Measurements from ENCODE around the gene SMYD3.
"Not testable (repeated sequence)": the region's sequence is repeated elsewhere in the genome, so short reads cannot be mapped to it uniquely, and the experiment has no call there.

The SMYD3 gene

DNA sequence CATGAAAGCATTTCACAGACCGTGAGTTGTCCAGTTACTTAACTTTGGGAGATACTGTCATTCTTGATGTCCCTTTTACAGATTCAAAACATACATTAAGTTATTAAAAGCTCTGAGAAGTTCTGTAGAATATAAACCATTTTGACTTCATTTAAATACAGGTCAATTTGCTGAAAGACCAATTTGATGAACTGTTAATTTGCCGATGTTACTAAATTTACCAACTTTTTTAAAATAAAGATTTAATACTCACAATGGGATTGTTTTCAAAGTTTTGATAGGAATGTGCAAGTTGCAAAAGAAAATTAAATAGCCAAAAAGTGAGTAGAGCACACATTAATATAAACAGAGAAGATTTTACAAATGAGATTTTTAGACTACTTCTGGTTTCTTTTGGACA, 666.1 kb downstream of the SMYD3 start:
- no peak for DNase-seq (ENCODE audit: low read depth in 2 of 2)

DNA sequence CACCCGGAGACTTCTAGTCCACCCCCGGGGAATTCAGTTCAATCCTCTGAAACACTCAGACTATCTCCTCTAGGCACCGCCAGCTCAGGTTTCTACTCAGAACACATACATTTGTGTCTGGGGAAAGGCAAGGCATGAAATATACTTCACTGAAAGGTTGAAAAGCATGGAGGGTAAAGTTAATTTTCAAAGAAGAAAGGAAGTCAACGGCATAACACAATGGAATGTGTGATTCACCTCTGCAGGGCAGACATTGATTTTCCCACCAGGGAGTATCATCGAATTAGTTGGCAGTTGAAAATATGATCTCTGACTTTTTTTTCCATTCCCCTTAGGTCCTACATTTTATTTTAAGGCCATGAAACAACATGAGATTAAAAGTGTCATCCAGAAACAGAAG, 669.4 kb downstream of the SMYD3 start:
- DNase-seq (ENCODE audit: low read depth in 2 of 2): no peak

DNA sequence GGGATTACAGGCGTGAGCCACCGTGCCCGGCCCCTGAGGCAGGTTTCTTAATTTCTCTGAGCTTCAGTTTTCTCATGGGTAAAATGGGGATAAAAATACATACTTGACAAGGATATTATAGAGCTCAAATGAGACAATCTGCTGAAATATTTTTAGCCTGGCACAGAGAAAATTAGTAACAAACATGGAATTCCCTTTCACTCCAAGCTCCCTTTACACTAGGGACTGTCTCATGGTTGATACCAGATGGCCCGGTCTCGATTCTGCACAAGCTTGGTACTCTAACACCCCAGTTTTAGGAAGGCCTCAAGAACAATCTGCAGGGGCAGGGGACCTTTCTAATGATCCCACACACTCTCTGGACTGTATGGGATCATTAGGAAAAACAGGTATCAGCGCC, 671.7 kb downstream of the SMYD3 start:
- DNase-seq (ENCODE audit: low read depth in 2 of 2): no peak

DNA sequence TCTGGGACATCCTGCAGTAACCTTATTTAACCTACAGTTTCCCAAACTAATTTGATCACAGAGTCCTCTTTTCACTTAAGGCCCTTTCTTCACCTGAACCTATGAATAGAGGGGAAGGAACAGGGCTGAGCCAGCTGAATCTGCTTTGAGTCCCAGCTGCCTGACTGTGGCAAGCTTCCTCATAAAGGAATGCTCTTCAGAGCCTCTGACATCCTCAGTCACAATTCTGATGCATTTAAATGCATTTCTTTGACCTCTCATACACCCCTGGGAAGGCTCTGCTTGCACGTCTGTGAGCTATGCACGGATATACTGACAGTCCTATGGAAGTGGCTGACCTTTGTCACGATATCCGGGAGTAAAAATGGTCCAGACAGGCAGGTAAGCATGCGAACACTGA, 673.1 kb downstream of the SMYD3 start:
- DNase-seq (ENCODE audit: low read depth in 2 of 2): no peak

DNA sequence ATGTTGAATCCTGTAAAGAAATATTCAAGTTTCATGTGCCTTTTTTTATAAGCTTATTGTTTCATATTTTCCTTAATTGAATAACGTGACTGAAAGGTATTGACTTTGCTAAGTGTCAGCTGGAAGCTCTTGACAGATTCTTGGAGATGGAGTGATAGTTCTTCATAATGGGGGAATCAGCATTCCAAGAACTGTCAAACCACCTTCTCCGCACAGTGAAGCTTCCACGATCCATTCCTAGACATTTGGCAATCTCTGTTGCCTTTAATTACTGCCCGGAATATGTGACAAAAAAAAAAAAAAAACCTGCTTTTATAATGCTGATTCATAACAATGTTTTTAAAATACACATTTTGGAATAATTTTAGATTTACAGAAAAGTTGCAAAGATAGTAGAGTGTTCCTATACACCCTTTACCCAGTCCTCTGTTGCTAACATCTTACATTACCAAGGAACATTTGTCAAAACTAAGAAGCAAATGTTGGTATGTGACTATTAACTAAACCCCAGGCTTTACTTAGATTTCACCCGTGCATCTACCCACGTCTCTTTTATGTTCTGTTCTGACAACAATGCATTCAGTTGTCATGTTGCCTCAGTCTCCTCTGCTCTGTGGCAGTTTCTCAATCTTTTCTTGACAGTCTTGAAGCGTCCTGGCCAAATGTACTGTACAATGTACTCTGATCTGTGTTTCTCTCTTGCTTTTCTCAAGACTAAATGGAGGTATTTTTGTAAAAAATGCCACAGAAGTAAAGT, 674.1 kb downstream of the SMYD3 start:
- DNase-seq (ENCODE audit: low read depth in 2 of 2): no peak

DNA sequence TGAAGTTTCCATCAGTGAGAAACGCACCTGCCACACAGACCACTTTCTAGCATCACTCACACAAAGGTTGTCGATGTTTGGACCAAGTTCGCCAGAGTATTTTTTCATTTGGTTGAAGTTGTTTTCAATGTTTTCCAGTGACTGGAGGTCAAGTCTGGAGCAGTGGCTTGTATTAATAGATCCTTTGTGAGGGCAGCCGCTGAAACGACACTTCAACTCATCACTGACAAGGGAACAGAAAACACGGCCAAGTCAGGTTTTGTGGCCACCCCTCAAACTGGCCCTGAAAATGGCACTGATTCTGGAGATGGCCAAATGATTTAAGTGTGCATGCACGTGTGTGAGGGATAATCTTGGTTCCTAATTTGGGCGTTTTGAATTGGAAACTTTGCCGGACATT, 675.6 kb downstream of the SMYD3 start:
- DNase-seq (ENCODE audit: low read depth in 2 of 2): no peak

DNA sequence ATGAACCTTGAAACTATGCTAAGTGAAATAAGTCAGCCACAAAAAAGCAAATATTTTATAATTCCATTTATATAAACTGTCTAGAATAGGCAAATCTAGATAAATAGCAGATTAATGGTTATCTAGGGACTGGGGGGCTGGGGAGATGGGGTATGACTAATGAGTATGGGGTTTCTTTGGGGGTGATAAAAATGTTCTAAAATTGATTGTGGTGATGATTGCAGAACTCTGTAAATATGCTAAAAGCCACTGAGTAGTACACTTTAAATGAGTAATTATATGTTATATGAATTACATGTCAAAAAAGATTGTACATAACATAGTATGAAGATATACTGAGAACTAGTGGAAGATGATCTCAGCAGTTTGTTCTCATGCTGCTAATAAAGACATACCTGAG, 677.3 kb downstream of the SMYD3 start:
- peak in 1 of 2 experiments; percentile 22 for DNase-seq (ENCODE audit: low read depth in 2 of 2)

DNA sequence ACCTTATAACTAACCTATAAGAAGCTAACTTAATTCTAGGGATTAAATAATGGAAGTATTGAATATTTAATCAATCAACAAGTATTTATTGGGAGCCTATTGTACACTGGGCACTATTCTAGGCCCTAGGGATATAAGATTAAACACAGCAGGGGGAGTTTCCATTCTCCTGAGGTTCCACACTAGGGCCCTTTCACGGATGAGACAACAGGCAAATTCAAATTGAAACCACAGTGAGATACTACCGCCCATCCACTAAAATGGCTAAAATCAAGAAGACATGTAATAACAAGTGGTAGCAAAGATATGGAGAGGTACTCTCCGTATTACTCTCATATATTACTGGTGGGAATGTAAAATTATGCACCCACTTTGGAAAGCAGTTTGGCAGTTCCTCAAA, 677.9 kb downstream of the SMYD3 start:
- DNase-seq (ENCODE audit: low read depth in 2 of 2): no peak

DNA sequence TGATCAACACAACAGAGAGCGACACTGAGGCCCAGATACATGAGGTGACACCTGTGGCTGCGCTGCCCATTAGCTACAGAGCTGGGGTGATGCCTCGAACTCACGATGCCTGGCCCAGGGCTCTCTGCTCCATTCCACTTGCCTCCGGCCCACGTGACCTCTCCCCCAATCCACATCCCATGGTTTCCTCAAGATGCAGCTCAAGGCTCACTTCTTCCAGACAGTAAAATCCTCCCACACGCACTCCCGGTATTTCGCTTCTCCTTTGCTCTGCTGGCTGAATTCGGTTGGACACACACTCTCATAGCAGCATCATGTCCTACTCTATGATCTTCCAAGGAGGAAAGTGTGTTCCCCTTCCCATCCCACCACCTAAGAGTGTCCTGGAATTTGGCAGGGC, 679.8 kb downstream of the SMYD3 start:
- DNase-seq (ENCODE audit: low read depth in 2 of 2): no peak

DNA sequence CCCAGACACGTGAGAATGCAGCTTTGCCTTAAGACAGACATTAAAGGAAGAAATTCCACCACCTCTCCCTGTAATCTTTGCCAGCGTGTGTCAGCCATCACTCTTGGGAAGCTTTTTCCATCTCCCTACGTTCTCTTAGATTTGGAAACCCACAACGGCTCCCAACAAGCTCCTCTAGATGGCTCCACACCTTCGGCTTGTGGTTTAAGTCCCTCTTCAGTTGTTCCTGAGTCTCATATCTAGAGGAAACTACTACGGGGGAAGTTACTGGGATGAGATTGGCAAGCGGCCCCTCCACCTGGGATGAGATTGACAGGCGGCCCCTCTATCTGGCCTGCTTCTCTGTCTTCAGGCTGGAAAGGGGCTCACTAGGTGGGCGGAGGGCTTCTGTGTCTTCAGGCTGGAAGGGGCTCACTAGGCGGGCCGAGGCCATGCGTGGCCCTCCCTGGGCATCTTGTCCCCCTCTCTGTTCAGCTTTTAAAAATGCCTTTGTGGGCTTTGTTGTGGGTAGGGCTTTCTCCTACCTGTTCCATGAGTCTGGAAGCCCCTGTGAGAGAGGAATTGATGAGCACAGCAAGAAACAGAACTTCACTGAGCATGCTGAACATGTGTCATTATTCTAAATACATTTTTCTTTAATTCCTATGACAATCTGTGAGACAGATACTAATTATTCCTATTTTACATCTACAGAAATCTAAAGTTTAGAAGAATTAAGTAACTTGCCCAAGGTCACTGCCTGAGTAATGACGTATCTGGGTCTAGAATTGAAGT, 681.8 kb downstream of the SMYD3 start:
- DNase-seq (ENCODE audit: low read depth in 2 of 2): no peak

DNA sequence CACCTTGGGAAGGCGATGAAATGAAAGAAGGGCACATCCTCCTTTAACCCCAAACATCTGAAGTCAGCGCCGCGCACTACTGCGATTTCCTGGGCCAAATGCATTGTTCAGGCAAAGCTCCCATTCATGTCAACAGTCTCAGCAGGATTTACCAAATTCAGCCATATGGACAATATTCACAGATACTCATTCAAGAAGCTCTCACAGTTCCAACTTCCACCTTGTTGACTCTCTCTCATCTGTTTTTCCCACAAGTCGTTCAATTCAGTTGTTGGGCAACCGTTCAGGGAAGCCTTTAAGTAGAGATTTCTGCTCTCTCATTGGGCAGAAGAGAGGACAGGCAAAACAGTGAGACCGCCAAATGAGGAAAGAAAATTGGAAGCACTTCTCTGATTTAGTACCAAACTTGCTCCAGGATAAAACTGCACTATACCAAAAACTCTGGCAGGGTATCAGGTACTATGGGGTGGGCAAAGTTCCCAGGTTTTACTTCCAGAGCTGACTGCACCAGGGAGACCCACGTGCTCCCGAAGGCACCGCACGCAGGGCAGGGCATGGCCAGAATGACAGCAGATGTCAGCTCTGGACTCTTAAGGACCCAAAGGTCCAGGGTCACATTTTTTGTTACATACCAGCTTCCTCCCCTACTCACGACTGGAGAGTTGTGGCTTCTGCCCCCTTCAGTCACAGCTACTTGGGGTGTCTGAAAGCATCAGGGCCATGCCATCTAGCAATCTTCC, 683.5 kb downstream of the SMYD3 start:
- no peak for DNase-seq (ENCODE audit: low read depth in 2 of 2)

DNA sequence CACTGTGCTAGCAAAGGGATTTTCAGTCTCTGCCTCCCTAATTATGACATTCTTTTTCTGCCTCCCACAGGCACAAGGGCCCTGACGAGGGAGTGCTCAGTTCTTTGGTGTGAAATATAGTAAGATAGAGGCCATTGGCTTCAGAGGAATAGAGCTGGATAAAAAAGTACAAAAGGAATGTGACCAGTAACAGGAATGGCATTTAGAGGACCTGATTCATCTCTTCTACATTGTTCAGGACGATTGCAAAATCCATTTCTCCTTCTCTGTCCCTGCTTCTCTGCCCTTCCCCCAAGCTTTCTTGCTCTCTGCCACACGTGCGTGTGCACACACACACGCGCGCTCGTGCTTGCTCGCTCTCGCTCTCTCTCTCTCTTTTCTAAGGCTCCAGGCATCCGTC, 684.1 kb downstream of the SMYD3 start:
- DNase-seq (ENCODE audit: low read depth in 2 of 2): peak; percentile 95 to 96

DNA sequence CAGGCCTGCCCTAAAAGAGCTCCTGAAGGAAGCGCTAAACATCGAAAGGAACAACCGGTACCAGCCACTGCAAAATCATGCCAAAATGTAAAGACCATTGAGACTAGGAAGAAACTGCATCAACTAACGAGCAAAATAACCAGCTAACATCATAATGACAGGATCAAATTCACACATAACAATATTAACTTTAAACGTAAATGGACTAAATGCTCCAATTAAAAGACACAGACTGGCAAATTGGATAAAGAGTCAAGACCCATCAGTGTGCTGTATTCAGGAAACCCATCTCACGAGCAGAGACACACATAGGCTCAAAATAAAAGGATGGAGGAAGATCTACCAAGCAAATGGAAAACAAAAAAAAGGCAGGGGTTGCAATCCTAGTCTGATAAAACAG, 688.7 kb downstream of the SMYD3 start:
- DNase-seq (ENCODE audit: low read depth in 2 of 2): not testable (repeated sequence)

DNA sequence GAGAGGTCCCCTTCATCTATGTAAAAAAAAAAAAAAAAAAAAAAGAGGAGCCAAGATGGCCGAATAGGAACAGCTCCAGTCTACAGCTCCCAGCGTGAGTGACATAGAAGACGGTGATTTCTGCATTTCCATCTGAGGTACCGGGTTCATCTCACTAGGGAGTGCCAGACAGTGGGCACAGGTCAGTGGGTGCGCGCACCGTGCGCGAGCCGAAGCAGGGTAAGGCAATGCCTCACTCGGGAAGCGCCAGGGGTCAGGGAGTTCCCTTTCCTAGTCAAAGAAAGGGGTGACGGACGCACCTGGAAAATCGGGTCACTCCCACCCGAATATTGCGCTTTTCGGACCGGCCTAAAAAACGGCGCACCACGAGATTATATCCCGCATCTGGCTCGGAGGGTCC, 690.6 kb downstream of the SMYD3 start:
- DNase-seq (ENCODE audit: low read depth in 2 of 2): not testable (repeated sequence)

DNA sequence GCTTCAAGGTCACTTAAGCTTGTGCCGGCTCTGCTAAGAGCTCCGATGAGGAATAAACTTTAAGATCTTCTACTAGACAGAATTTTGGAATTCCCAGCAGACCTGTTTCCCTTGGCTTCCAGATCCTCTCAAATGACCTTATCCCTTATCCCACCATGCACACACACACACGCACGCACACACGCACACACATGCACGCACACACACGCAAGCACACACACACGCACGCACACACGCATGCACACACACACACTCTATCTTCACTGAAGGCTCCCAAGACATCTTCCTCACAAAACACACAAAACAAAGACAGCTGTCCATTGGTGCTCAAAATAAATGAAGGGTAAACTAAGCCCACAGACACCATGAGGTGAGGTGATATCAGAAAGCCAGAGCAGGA, 692.4 kb downstream of the SMYD3 start:
- DNase-seq (ENCODE audit: low read depth in 2 of 2): no peak

DNA sequence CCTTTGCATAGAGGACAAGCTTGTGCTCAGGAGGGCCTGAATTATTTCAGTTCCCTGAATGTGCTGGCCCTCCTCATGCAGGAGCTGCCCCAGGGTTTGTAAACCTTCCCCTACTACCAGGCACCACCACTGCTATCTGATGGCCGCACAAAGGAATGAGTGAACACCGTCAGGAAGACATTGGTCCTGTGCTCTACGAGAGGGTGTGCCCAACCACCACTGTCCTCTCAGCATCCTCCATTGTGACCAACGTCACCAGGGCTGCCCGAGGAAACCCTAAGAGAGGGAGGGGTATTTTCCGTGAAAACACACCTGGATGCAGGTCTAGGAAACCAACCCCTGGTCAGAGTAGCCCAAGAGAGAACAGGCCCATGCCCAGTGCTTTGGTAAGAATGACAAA, 694.8 kb downstream of the SMYD3 start:
- no peak for DNase-seq (ENCODE audit: low read depth in 2 of 2)

DNA sequence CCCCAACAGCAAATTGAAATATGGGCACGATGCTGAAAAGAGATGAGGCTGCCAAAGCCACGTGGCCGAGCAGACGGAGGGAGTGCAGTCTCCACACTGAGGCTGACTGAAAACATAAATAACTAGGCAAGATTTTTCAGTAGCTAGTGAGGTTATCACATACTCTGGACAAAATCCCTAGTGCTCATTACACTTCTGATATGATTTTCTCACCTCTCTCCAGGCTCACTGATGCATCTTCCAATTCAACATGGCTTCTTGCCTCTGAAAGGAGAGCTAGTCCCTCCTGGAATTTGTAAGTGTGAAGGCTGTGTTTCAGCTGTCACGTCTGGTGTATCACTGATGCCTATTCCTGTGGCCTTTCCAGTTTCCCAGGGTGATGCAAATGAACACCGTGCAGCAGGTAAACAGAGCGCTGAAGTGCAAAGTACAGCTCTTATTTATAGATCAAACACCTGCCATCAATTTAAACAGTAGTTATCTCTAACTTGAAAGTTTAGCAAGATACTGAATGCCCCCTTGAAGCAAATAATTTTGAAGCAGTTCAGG, 696.2 kb downstream of the SMYD3 start:
- DNase-seq (ENCODE audit: low read depth in 2 of 2): no peak

DNA sequence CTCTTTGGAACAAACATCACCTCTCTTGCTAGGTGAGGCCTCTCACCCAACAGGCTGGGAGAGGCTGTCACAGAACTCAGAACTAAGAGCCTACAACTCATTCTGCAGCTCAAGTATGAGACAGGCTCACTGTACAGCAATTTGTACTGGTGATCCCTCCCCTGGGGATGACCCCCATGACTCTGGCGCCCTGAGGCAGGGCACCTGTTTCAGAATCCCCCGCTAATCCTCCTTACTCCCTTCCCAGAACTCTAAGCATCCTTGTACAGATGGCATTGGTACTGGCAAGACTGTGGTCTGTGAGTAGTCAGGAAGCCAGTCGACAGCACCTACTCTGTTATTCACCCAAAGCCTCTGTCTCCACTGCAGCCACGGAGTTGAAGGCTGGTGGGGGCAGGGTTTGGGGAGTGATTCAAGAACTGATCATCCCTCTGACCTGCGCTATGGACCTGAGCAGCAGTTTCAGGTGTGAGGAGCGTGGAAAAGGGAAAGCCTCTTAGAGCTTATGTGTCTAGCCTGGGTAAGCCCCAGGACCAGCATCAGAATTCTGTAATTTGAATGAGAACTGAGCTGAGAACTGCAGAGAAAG, 696.8 kb downstream of the SMYD3 start:
- no peak for DNase-seq (ENCODE audit: low read depth in 2 of 2)

DNA sequence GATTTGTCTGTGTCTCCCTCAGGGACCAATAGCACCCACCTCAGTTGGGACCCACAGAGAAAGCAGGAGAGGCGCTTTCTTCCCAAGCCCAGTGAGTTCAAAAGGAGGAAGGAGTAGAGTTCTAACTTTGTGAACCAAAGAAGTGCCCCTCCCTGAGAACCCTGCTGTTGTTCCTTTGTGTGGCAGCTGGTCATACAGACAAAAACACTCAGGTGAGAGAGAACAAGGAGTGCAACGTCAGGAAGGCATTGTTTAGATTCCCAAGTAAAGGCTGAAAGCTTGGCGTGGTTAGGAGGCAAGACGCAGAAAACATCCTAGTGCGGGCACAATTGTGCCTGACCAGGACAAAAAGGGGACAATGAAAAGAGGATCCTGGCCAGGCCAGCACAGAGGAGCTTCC, 697.7 kb downstream of the SMYD3 start:
- DNase-seq (ENCODE audit: low read depth in 2 of 2): no peak

DNA sequence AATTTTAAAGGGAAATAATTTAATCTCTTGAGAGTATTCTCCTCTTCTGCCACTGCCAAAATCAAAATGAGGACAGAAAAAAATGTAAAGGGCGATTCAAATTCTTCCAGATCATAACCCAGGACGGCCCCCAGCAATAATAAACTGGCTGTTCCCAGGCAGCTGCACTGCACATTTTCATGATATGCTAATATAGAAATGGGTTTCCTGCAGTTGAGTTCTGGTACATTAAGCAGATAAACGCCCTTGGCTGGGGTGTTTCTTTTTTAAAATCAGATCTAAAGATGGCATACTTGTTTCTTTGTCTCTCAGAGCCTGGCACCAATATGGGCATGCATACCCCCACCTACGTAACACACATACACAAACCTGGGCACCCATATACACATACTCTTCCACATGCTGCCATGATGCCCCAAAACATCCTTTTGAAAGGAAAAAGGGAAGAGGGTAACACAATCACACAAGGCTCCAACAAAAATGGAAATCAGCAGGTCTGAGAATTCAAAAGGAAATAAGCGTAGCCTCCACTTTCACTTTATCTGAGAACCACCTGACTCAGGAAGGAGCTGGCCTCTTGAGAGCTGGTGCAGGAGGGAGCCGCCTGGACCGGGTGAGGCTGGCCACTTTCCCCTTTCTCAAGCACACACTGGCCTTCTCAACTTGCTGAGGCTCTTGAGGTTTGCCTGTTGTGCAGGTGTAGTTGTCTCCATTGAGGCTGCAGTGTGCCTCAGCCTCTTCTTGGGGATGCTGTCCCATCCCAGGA, 698.9 kb downstream of the SMYD3 start:
- no peak for DNase-seq (ENCODE audit: low read depth in 2 of 2)

DNA sequence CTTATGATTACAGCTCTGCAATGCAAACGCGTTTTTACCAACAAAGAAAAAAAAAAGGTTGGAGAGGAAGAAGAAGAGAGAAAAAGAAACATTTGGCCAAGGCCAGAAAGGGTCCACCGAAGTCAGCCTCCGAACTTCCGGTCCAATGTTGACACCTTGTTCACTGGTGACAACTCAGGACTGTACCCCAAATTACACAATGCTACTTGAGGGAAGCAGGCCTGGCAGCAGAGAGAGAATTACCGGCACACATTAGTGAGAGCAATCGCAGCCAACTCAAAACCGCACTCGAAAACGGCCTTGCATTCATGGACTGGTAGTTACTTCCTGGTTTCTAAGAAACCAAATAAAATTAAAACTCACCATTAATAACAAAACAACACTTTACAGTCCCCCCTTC, 699.8 kb downstream of the SMYD3 start:
- no peak for DNase-seq (ENCODE audit: low read depth in 2 of 2)
